ENCODE results near the gene HNF1A.

Gene HNF1A

DNA sequence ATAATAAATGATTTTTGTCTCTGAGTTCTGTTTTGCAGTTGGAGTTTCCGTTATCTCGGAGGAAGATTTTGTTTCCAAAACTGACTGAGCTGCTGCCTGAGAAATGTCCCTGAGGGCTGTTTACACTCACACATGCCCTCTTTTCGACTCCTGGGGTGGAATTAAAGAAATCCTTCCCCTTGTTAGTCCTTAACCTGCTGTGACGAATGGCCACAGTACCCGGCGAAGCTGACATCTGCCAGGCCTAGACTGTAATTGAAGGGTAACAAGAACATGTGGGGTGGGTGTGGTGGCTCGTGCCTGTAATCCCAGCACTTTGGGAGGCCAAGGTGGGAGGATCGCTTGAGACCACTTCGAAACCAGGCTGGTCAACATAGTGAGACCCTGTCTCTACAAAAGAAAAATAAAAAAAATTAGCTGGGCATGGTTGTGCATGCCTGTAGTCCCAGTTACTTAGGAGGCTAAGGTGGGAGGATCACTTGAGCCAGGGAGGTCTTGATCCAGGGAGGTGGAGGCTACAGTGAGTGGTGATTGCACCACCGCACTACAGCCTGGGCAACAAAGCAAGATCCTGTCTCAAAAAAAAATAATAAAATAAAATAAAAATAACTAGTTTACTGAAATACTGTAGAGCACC is 52.4 kb downstream of the HNF1A start:
- no peak overlapping the region for H2AFZ ChIP-seq (ENCODE audit: low read length)
- no peak overlapping the region for H3K9ac ChIP-seq (ENCODE audit: low read depth, low read length, poor library complexity, severe bottlenecking)
- no peaks in the 10 kb centered on the region for H3K36me3 ChIP-seq (ENCODE audit: insufficient read depth, low read length)
- TF ChIP-seq, protein P1, sequence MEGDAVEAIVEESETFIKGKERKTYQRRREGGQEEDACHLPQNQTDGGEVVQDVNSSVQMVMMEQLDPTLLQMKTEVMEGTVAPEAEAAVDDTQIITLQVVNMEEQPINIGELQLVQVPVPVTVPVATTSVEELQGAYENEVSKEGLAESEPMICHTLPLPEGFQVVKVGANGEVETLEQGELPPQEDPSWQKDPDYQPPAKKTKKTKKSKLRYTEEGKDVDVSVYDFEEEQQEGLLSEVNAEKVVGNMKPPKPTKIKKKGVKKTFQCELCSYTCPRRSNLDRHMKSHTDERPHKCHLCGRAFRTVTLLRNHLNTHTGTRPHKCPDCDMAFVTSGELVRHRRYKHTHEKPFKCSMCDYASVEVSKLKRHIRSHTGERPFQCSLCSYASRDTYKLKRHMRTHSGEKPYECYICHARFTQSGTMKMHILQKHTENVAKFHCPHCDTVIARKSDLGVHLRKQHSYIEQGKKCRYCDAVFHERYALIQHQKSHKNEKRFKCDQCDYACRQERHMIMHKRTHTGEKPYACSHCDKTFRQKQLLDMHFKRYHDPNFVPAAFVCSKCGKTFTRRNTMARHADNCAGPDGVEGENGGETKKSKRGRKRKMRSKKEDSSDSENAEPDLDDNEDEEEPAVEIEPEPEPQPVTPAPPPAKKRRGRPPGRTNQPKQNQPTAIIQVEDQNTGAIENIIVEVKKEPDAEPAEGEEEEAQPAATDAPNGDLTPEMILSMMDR (conservative IDR thresholded peaks at IDR 0.05; ENCODE audit: low read length) = no peak
- TF ChIP-seq EZH2phosphoT487 (IDR thresholded peaks at IDR 0.05; ENCODE audit: borderline replicate concordance) = no peak
- no peaks in the 10 kb centered on the region for H4K20me1 ChIP-seq (ENCODE audit: insufficient read depth, low read length, poor library complexity, severe bottlenecking)
- peaks cover 60% of the 10 kb centered on the region for H3K27me3 ChIP-seq (ENCODE audit: insufficient read depth, low read length, poor library complexity, severe bottlenecking)
- H3K4me1 ChIP-seq (ENCODE audit: insufficient read depth, low read length, poor library complexity, severe bottlenecking) = peaks cover 9% of the 10 kb centered on the region
- H3K79me2 ChIP-seq (ENCODE audit: insufficient read depth, low read length) = no peaks in the 10 kb centered on the region
- no peak overlapping the region for H3K4me2 ChIP-seq (ENCODE audit: low read depth, low read length, poor library complexity, severe bottlenecking)
- H3K9me2 ChIP-seq (replicated peaks; ENCODE audit: low read depth, low read length) = no peaks in the 10 kb centered on the region
- H3K4me3 ChIP-seq (ENCODE audit: low read length, poor library complexity, severe bottlenecking) = no peak overlapping the region
- H3K9me3 ChIP-seq (ENCODE audit: insufficient read depth, low read depth, low read length) = no peaks in the 10 kb centered on the region
- no peaks in the 10 kb centered on the region for H3F3A ChIP-seq (ENCODE audit: low read depth)

DNA sequence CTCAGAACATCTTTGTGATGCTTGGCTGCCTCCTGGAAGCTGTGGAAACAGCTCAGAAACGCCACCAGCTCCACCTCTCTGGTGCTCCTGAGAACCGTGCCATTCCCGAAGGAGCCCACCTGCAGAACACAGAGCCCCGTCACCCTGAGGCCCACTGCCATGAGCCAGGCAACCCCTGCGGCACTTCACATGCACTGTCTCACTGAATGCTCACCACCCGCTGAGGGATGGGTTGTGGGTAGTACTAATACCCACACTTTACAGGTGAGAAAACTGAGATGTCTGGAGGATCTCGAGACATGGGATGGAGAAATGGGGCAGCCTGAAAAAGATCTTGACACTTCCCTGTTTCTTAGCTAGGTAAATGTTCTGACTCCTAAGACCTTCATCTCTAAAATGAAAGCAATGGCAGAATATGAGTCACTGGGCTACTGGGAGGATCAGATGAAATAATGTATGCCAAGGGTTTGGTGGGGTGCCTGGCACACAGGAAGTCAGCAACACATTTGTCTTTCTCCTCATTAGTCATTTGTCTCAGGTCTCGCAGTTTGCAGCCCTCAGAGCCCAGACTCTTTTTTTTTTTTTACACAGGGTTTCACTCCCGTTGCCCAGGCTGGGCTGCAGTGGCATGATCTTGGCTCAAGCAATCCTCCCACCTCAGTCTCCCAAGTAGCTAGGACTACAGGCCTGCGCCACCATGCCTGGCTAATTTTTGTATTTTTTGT is 55.4 kb downstream of the HNF1A start:
- Histone ChIP-seq H3K9me2 (replicated peaks; ENCODE audit: low read depth, low read length) (no peaks in the 10 kb centered on the region), H3K4me3 (ENCODE audit: low read length, poor library complexity, severe bottlenecking) (no peak overlapping the region), H2AFZ (ENCODE audit: low read length) (no peak overlapping the region), H3K79me2 (ENCODE audit: insufficient read depth, low read length) (no peaks in the 10 kb centered on the region), H3F3A (ENCODE audit: low read depth) (no peaks in the 10 kb centered on the region), H3K27me3 (ENCODE audit: insufficient read depth, low read length, poor library complexity, severe bottlenecking) (peaks cover 69% of the 10 kb centered on the region), H3K9ac (ENCODE audit: low read depth, low read length, poor library complexity, severe bottlenecking) (no peak overlapping the region), H3K9me3 (ENCODE audit: insufficient read depth, low read depth, low read length) (no peaks in the 10 kb centered on the region), H3K4me2 (ENCODE audit: low read depth, low read length, poor library complexity, severe bottlenecking) (peak overlapping the region; percentile 22), H3K4me1 (ENCODE audit: insufficient read depth, low read length, poor library complexity, severe bottlenecking) (peaks cover 9% of the 10 kb centered on the region), H3K36me3 (ENCODE audit: insufficient read depth, low read length) (no peaks in the 10 kb centered on the region), H4K20me1 (ENCODE audit: insufficient read depth, low read length, poor library complexity, severe bottlenecking) (no peaks in the 10 kb centered on the region)
- no peak for TF ChIP-seq EZH2phosphoT487 (IDR thresholded peaks at IDR 0.05; ENCODE audit: borderline replicate concordance)
- TF ChIP-seq, protein P1 (conservative IDR thresholded peaks at IDR 0.05; ENCODE audit: low read length) = no peak

DNA sequence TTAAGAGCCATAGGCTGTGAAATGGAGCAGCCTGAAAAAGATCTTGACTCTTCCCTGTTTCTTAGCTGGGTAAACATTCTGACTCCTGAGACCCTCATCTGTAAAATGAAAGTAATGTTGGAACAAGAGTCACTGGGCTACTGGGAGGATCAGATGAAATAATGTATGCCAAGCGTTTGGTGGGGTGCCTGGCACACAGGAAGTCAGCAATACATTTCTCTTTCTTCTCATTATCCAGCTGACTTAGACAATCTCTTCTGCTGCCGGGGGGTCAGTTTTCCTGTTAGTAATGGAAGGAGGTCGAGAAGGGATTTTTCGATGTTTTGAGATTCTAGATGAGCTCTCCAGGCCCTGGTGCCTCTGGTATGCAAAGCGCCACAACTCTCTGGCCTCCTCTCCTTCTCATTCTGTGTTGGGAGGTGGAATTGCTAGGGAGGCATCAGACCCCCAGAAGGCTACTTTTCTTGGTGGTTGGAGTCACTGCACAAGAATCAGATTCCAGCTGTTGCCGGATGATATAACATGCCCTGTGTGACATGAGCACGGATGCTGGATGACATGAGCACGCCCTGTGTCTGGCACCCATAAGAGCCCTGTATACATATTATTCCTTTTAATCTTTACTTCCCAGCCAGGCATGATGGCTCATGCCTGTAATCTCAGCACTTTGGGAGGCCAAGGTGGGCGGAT is 56.4 kb downstream of the HNF1A start:
- Histone ChIP-seq H3K9me2 (replicated peaks; ENCODE audit: low read depth, low read length) (no peaks in the 10 kb centered on the region), H3K27me3 (ENCODE audit: insufficient read depth, low read length, poor library complexity, severe bottlenecking) (peaks cover 79% of the 10 kb centered on the region), H3K36me3 (ENCODE audit: insufficient read depth, low read length) (no peaks in the 10 kb centered on the region), H3K4me1 (ENCODE audit: insufficient read depth, low read length, poor library complexity, severe bottlenecking) (peaks cover 9% of the 10 kb centered on the region), H3K4me3 (ENCODE audit: low read length, poor library complexity, severe bottlenecking) (no peak overlapping the region), H2AFZ (ENCODE audit: low read length) (no peak overlapping the region), H4K20me1 (ENCODE audit: insufficient read depth, low read length, poor library complexity, severe bottlenecking) (no peaks in the 10 kb centered on the region), H3K9ac (ENCODE audit: low read depth, low read length, poor library complexity, severe bottlenecking) (no peak overlapping the region), H3K79me2 (ENCODE audit: insufficient read depth, low read length) (no peaks in the 10 kb centered on the region), H3F3A (ENCODE audit: low read depth) (no peaks in the 10 kb centered on the region), H3K4me2 (ENCODE audit: low read depth, low read length, poor library complexity, severe bottlenecking) (peak overlapping the region; percentile 22), H3K9me3 (ENCODE audit: insufficient read depth, low read depth, low read length) (no peaks in the 10 kb centered on the region)
- TF ChIP-seq, protein P1 (conservative IDR thresholded peaks at IDR 0.05; ENCODE audit: low read length) = no peak
- no peak for TF ChIP-seq EZH2phosphoT487 (IDR thresholded peaks at IDR 0.05; ENCODE audit: borderline replicate concordance)
